Mesodermal cell (in vitro differentiated cells): ENCODE measurements around the gene PRPSAP1. TPM values are rescaled to one million over a fixed set of nuclear protein-coding genes. Genes with fewer than 3 reads are reported as not detected.

Experiments used
- H3K27ac ChIP-seq: 2 replicates; pipeline ENCODE4 v1.7.0; 2013; ENCODE audit warnings: mild to moderate bottlenecking, low read depth, low read length, moderate library complexity; ENCODE audit not compliant: severe bottlenecking
- H3K36me3 ChIP-seq: 2 replicates; pipeline ENCODE4 v1.7.1; 2013; ENCODE audit warnings: mild to moderate bottlenecking, low read length, moderate library complexity; ENCODE audit not compliant: control insufficient read depth, insufficient read depth
- H3K4me1 ChIP-seq: one replicate; pipeline ENCODE4 v1.7.1; 2013; ENCODE audit warnings: mild to moderate bottlenecking, low read length; ENCODE audit not compliant: insufficient read depth, control insufficient read depth, poor library complexity, severe bottlenecking
- H3K4me3 ChIP-seq: 2 replicates; pipeline ENCODE4 v1.7.0; 2013; ENCODE audit warnings: low read length, control low read depth, mild to moderate bottlenecking; ENCODE audit not compliant: insufficient read depth, poor library complexity, severe bottlenecking; ENCODE audit errors: extremely low read depth
- H3K9me3 ChIP-seq: 2 replicates; pipeline ENCODE4 v1.7.1; 2013; ENCODE audit warnings: mild to moderate bottlenecking, low read length, moderate library complexity; ENCODE audit not compliant: control insufficient read depth
- WGBS, 2 experiments: methylation state at CpG; one replicate each; pipeline ENCODE4 v1.1.5; 2013; ENCODE audit warnings: missing lambda C conversion rate in 2 of 2; ENCODE audit not compliant: insufficient coverage in 2 of 2; 5-methylcytosine and 5-hydroxymethylcytosine counted together
- polyA plus RNA-seq, 2 experiments: library from polyadenylated mRNA; stranded (reverse); fragments of 50-300 nt; gene quantifications; one replicate each; pipeline ENCODE4 v1.2.3, GENCODE V29; 2013

PRPSAP1 gene, protein sequence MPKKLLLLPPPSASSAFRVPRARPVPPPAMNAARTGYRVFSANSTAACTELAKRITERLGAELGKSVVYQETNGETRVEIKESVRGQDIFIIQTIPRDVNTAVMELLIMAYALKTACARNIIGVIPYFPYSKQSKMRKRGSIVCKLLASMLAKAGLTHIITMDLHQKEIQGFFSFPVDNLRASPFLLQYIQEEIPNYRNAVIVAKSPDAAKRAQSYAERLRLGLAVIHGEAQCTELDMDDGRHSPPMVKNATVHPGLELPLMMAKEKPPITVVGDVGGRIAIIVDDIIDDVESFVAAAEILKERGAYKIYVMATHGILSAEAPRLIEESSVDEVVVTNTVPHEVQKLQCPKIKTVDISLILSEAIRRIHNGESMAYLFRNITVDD
- polyA plus RNA-seq (2013, experiment 1 of 2) = 65.4 TPM
- 62.5 TPM for polyA plus RNA-seq (2013, experiment 2 of 2)

DNA sequence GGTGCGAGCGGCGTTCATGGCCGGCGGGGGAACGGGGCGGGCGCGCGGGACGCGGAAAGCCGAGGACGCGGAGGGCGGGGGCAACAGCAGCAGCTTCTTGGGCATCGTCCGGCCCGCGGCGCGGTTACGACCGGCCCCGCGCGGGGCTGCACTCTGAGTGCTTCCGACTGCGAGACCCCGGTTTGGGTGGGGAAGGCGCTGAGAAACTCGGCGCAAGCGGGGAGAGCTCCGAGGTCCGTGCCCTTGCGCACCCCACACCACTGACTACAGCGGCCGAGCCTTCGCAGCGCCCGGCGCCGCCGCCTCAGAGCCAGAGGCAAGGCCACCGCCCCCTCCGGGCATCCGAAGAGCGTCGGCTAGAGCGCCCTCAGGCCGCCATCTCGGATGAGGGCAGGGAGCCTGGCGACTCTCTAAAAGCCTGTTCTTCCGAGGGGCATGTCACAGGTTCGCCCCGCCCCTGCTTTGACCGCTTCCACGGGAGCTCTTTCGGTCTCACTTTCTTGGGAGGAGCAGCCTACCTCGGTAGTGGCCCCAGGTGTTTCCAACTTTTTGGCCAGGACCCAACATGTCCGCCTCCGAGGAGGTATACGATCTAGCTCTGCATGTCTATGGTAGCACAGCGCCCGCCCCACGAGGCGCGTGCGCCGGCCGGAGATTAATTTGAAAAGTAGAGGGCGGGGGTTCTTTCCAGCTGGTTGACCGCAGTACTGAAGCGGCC is at the start of gene PRPSAP1:
TSS of gene PRPSAP1 (minus strand) at position 318 of the 718 bp plus-strand sequence. CDS start at position 105, 213 bp downstream.
- Histone ChIP-seq H3K4me1 (peaks cover 2% of the 10 kb centered on the region), H3K36me3 (peaks cover 2% of the 10 kb centered on the region), H3K27ac (peak within 1 kb of the TSS; percentile 89), H3K9me3 (no peaks in the 10 kb centered on the region), H3K4me3 (peak within 1 kb of the TSS; percentile 91)
- 0% methylated on average over 64 to 67 of the region's 75 CpGs for WGBS, 2 experiments

DNA sequence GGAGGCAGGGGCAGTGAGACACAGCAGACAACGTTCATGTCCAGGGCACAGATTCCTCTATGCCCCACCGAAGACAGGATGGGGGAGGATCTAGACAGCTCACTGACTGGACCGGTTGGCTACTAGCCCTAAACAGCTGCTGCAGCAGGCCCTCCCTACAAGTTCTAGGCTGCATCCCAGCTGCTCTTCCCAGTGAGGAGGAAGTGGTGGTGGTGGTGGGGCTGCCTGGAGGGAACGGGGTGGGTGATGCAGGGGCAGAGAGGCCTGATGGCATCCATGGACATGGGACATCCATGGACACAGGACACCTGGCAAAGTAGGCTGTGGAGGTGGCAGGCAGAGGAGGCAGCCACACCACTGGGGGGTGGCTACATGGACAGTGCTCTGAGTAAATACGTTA is 49.0 kb upstream of the PRPSAP1 start:
- H3K27ac ChIP-seq = no peak overlapping the region
- H3K9me3 ChIP-seq = no peaks in the 10 kb centered on the region
- H3K36me3 ChIP-seq = peaks cover 70% of the 10 kb centered on the region
- no peak overlapping the region for H3K4me3 ChIP-seq
- WGBS, 2 experiments = 91 to 94% methylated on average over 5 of the region's 5 CpGs
- no peaks in the 10 kb centered on the region for H3K4me1 ChIP-seq

DNA sequence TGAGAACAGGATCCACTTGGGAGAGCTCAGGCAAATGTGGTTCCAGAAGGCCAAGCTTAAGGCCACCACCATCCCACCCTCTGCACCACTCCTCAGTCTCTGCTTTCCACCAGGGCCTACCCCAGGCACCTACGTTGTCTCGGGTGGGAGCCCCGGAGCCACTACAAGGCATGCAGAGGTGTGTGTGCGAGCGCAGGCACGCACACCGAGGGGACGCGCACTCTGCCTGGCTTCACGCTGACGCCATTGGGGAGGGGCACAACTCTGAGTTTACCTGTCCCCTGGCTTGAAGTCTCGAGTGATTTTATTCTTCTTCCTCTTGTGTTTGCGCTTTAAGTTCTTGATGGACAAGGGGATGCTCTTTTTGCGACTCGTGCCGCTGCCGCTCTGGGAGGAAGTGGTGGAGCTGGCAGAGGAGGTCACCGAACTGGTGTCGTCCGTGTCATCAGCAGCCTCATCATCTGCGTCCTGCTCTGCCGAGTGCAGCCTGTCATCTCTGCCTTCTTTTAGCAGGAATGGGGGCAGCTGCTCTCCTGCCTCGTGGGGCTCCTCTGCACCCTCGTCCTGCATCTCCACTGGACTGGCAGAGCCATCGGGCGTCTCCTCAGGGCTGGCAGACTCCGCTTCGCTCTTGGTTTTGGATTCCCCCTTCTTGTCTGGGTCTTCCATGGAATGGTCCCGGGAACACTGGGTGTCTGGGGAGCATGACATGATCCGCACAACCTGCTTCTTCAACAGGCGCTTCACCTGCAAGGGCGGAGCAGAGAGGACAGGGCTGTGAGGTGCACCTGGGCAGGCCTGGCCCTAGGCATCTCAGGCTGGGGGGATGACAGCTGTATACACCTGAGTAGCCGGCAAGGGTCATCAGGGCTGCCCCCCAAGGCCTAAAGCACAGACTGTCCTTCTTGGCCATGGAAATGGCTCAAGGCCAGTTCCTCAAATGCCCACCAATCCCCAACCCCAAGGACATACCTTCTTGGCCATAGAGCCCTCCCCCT is 45.8 kb upstream of the PRPSAP1 start:
- Histone ChIP-seq H3K27ac (no peak overlapping the region), H3K4me3 (no peak overlapping the region), H3K9me3 (no peaks in the 10 kb centered on the region), H3K36me3 (peaks cover 89% of the 10 kb centered on the region), H3K4me1 (no peaks in the 10 kb centered on the region)
- 96% methylated on average over 29 to 32 of the region's 33 CpGs for WGBS, 2 experiments

DNA sequence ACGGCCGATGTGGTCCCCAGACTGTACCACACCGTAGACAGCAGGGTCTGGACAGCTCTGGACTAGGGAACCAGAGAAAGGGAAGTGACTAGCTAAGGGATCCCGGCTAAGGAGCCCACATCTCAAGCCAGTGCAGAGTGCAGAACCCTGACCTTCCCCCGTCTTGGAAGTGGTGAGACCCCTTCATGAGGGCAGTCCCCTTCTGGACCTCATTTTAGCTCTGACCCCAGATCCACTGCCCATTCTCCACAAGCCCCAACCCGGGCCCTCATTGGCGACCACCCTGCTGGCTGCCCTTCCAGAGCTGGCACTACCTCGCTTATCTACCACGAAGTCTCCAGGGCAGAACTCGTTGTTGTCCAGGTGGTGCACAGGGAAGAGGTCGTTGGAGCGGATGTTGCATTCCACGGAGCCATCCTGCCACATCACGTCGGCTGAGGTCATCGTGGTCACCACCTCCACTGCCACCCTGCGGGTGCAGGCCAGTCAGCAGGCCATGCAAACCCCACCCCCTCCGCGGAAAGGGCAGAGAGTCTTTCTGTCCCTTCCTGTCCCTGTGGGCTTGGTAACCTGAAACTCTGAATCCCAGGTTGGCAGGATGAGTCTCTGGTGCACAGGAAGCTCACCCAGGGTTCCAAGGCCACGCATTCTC is 44.9 kb upstream of the PRPSAP1 start:
- H3K36me3 ChIP-seq = peaks cover 88% of the 10 kb centered on the region
- H3K4me3 ChIP-seq = no peak overlapping the region
- H3K9me3 ChIP-seq = no peaks in the 10 kb centered on the region
- no peaks in the 10 kb centered on the region for H3K4me1 ChIP-seq
- 92 to 93% methylated on average over 20 of the region's 20 CpGs for WGBS, 2 experiments
- H3K27ac ChIP-seq = no peak overlapping the region

DNA sequence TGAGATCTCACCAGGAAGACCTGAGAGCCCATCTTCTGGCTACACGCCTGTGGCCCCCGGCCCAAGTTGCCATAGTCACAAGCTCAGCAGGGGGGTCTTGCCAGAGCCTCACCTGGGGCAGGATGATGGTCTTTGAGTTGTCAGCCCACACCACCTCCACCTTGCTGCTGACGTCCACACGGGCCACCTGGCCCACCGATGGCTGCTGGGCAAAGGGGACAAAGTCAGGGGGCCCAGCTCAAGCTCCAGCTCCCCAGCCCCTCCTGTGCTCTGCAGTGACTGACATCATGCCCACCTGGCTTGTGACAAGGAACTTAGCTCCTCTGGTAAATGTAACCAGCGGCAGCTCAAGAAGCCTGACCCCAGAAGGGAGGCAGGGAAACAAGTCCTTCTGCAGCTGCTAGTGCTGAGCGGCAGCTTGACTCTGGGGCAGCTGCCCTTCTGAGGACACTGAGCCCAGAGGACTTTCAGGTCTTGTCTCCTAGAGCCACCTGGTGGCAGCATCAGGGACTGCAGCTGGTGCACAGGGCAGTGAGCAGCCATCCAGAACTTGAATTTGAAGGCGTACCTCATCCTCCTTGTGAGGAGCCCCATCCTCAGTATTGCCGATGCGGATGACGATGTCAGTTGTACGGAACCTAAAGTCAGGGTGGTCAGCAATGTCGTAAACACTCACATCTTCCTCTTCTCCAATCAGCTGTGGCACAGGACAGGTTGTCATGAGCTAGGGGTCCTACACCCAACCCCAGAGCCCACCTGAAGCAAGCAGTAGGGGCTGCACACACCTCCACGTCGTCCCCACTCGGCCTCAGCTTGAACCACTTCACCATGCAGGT is 44.2 kb upstream of the PRPSAP1 start:
- 76 to 83% methylated on average over 16 of the region's 16 CpGs for WGBS, 2 experiments
- Histone ChIP-seq H3K36me3 (peaks cover 84% of the 10 kb centered on the region), H3K27ac (no peak overlapping the region), H3K4me3 (no peak overlapping the region), H3K9me3 (no peaks in the 10 kb centered on the region), H3K4me1 (no peaks in the 10 kb centered on the region)

DNA sequence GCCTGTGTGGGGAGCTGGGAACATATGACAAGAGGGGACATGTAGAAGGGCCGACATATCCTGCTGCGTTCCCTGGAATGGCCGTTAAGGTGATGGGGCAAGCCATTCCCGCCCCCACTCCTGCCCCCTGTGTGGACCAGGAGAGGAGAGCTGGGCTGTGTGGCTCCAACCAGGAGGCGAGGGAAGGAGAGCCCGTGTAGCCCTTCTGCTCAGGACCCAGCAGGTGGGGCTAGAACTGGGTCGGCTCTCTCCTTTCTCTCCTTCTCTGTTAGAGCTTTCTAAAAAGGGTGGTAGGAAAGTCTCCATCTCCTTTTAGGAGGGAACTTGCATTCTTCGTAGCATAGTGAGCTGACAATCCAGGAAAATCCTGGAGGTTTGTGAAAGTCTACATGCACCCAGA is 43.5 kb upstream of the PRPSAP1 start:
- Histone ChIP-seq H3K4me3 (no peak overlapping the region), H3K4me1 (no peaks in the 10 kb centered on the region), H3K36me3 (peaks cover 77% of the 10 kb centered on the region), H3K9me3 (no peaks in the 10 kb centered on the region), H3K27ac (no peak overlapping the region)
- 96 to 97% methylated on average over 5 to 6 of the region's 8 CpGs for WGBS, 2 experiments

DNA sequence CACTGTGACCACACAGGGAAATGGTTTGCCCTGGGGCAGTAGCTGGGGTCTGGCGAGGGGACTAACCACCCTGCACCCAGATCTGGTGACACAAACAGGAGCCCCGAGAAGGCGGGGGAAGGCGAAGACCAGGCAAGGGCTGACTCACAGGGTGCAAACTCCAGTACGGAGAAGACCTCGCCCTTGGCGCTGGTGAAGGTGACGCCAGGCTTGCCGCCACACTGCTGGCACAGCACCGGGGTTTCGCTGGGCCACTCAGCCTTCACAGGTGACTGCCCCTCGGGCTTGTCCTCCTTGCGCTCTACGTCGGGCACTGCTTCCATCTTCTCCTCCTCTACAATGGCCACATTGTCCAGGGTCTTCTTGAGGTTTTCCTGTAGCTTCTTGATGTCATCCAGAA is 42.3 kb upstream of the PRPSAP1 start:
- Histone ChIP-seq H3K4me1 (no peaks in the 10 kb centered on the region), H3K36me3 (peaks cover 71% of the 10 kb centered on the region), H3K4me3 (no peak overlapping the region), H3K9me3 (no peaks in the 10 kb centered on the region), H3K27ac (no peak overlapping the region)
- WGBS, 2 experiments = 97 to 98% methylated on average over 15 of the region's 15 CpGs

DNA sequence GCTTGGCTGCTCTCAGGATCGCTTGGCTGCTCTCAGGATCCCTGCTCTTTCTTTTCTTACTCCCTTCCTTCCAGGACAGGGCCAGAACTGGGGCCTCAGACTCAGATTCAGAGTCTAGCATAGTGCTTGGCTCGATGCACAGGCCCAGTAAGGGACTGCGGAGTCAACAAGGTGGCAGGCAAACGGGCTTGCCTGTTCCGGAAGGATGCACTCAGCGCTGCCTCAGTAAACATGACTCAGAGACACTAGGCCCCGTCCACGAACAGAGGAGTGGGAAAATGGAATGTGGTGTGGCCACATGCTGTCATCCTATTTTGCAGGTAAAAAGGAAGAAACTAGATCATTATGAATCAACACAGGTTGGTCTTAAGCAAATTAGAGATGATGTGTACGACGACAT is 40.5 kb upstream of the PRPSAP1 start:
- no peak overlapping the region for H3K27ac ChIP-seq
- 96 to 98% methylated on average over 8 of the region's 10 CpGs for WGBS, 2 experiments
- H3K36me3 ChIP-seq = peaks cover 71% of the 10 kb centered on the region
- no peaks in the 10 kb centered on the region for H3K4me1 ChIP-seq
- H3K4me3 ChIP-seq = no peak overlapping the region
- no peaks in the 10 kb centered on the region for H3K9me3 ChIP-seq

DNA sequence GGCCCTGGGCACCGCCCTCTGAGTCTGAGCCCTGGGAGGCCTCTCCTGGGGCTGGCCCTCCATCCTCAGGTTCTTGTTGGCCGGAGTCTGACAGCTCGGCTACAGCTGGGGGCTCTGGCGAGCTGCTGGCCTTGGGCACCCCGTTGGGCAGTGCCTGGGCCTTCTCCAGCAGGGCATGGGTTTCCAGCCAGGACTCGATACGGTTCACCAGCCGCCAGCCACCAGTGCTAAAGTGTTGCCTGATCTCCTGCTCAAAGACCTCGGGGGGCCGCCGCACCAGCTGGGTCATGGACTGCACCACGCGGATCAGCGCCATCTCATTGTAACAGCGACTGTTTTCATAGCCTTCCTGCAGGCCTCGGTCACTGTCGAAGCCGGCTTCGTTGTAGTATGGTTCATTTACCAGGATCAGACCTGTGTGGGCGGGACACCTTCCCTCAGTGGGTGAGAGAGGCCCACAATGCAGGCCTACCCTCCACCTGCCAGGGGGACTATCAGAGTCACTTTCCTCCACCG is 37.5 kb upstream of the PRPSAP1 start:
- Histone ChIP-seq H3K36me3 (peaks cover 65% of the 10 kb centered on the region), H3K27ac (no peak overlapping the region), H3K9me3 (no peaks in the 10 kb centered on the region), H3K4me3 (no peak overlapping the region), H3K4me1 (peaks cover 4% of the 10 kb centered on the region)
- WGBS, 2 experiments = 90 to 95% methylated on average over 20 to 21 of the region's 21 CpGs
